HUES6 (cell line): ENCODE measurements around the gene UBASH3B.

Experiments
- H3K27ac ChIP-seq: 2 replicates; pipeline ENCODE4 v1.7.0; 2013; ENCODE audit warnings: low read depth, mild to moderate bottlenecking, low read length, inconsistent platforms
- H3K27me3 ChIP-seq: 2 replicates; pipeline ENCODE4 v1.6.1; 2013; ENCODE audit warnings: low read length; ENCODE audit not compliant: control insufficient read depth, insufficient read depth
- H3K36me3 ChIP-seq: 2 replicates; pipeline ENCODE4 v1.6.1; 2013; ENCODE audit warnings: low read length; ENCODE audit not compliant: control insufficient read depth, insufficient read depth
- H3K4me1 ChIP-seq: 2 replicates; pipeline ENCODE4 v1.6.1; 2013; ENCODE audit warnings: low read length; ENCODE audit not compliant: control insufficient read depth, insufficient read depth
- H3K4me3 ChIP-seq: 2 replicates; pipeline ENCODE4 v1.5.1; 2013; ENCODE audit warnings: low read depth, low read length
- H3K9ac ChIP-seq: one replicate; pipeline ENCODE4 v1.6.1; 2013; ENCODE audit warnings: mild to moderate bottlenecking, low read length
- H3K9me3 ChIP-seq: 2 replicates; pipeline ENCODE4 v1.6.1; 2013; ENCODE audit warnings: low read depth, low read length; ENCODE audit not compliant: control insufficient read depth, insufficient read depth

Gene UBASH3B

DNA sequence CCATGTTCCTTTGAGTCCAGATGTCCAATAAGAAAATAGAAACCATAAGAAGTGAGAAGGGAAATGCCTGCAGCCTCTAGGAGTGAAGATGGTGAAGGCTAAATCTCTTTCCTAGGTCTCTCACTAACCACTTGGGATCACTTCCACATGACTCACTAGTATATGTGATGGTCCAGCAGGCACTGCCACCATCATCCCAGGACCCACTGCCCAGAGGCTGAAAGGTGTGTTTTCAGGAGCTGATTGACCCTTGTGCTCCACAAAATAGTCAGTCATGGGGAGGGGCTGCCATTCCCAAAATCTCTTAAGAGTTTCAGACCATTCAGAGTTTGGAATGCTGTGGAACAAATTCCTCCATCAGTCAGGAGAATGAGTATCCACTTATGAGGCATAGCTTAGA, 22.9 kb downstream of the UBASH3B start:
- no peak overlapping the region for H3K9ac ChIP-seq
- no peak overlapping the region for H3K27ac ChIP-seq
- no peak overlapping the region for H3K4me3 ChIP-seq
- no peaks in the 10 kb centered on the region for H3K36me3 ChIP-seq
- peaks cover 18% of the 10 kb centered on the region; the same call in 1 of the 2 replicates for H3K4me1 ChIP-seq
- H3K9me3 ChIP-seq: no peaks in the 10 kb centered on the region
- no peaks in the 10 kb centered on the region for H3K27me3 ChIP-seq

DNA sequence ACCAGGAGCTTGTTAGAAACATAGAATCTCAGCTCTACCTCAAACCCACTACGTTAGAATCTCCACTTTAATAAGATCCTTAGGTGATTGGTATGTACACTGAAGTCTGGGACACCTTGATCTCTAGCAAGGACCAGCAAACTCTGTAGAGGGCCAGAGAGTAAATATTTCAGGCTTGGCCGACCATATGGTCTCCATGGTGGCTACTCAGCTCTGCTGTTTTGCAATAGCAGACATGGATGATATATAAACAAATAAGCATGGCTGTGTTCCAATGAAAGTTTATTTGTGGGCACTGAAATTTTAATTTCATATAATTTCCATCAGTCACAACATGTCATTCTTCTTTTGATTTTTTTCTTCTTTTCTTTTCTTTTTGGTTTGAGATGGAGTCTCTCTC, 23.9 kb downstream of the UBASH3B start:
- Histone ChIP-seq H3K36me3 (no peaks in the 10 kb centered on the region), H3K4me3 (no peak overlapping the region), H3K9me3 (no peaks in the 10 kb centered on the region), H3K9ac (no peak overlapping the region), H3K27ac (no peak overlapping the region), H3K4me1 (peaks cover 18% of the 10 kb centered on the region; the same call in 1 of the 2 replicates), H3K27me3 (no peaks in the 10 kb centered on the region)

DNA sequence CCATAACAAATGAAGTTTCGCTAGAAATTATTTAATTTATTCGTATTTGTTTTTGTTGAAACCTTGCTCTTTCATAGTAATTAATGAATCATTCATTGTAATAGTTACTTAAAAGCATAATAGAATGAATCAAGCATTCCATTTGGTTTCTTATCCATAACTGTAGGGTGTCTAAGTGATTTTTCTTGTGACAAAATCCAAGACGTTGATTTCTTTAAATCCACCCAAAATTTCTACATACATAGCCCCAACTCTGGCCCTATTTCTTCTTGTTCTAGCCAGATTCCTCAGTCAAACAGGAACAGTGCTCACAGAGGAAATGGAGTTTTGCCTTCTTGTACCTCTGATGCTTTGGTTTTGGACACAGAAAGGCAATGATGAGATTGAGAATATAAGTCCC, 25.5 kb downstream of the UBASH3B start:
- H3K27ac ChIP-seq: no peak overlapping the region
- no peaks in the 10 kb centered on the region for H3K27me3 ChIP-seq
- H3K9me3 ChIP-seq: no peaks in the 10 kb centered on the region
- H3K9ac ChIP-seq: no peak overlapping the region
- H3K36me3 ChIP-seq: no peaks in the 10 kb centered on the region
- no peak overlapping the region for H3K4me3 ChIP-seq
- peaks cover 13% of the 10 kb centered on the region; the same call in 1 of the 2 replicates for H3K4me1 ChIP-seq

DNA sequence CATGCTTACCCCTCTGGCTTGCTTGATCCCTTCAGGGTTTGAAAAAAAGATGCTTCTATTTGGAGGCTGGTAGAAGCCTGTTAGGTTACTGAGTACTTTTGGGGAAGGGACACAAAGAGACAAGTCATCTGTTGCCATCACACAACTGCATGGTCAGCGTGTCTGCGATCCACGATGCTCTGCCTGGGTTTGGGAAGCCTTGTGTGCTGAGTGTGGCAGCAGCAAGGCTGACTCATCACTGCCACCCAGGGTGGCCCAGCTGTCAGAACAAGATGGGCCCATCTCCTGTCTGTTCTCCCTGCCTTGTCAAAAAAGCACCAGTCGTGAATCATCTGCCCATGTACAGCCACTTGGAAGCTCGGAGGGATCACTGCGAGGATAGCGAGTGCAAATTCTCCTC, 26.2 kb downstream of the UBASH3B start:
- H3K36me3 ChIP-seq: no peaks in the 10 kb centered on the region
- no peak overlapping the region for H3K4me3 ChIP-seq
- no peak overlapping the region for H3K27ac ChIP-seq
- no peaks in the 10 kb centered on the region for H3K9me3 ChIP-seq
- no peaks in the 10 kb centered on the region for H3K27me3 ChIP-seq
- no peak overlapping the region for H3K9ac ChIP-seq
- H3K4me1 ChIP-seq: peaks cover 6% of the 10 kb centered on the region; the same call in 1 of the 2 replicates

DNA sequence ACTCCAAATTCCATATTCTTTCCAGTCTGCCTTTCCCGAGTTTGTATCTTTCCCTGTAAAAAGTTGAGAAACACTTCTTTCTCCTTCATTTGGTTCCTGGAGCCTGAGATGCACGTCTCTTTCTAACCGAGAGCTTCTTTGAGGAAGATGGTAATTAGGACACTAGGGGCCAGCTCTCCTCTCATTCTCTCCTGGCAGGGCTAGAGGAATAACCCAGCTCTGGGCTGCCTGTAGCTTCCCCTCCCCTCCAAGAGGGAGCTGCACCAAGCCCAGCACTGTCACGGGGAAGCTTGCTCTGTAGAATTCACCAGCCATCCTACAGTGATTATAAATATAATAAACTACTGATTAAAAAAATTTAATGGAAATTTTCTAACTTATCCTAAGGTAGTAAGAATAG, 26.9 kb downstream of the UBASH3B start:
- Histone ChIP-seq H3K9ac (no peak overlapping the region), H3K4me1 (peaks cover 5% of the 10 kb centered on the region; the same call in 1 of the 2 replicates), H3K9me3 (no peaks in the 10 kb centered on the region), H3K36me3 (no peaks in the 10 kb centered on the region), H3K27ac (no peak overlapping the region), H3K4me3 (no peak overlapping the region), H3K27me3 (no peaks in the 10 kb centered on the region)

DNA sequence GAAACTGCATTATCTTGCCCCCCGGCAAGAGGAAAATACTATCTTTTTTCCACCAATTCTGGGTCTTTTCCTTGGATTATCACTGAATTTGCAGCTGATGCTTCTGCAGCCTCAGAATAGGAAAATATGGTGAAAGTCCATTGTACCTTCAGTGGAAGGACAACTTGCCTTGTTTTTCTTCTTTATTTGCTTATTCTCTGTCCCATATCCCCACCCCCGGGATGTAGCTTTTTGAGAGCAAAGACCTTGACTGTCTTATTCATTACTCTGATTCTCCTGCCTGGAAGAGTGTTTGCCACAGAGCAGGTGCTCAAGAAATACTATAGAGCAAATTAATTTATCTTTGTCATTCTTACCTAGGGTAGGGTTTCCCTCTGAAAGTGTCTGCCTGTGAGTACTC, 29.5 kb downstream of the UBASH3B start:
- H3K4me3 ChIP-seq: no peak overlapping the region
- no peaks in the 10 kb centered on the region for H3K27me3 ChIP-seq
- H3K9ac ChIP-seq: no peak overlapping the region
- no peaks in the 10 kb centered on the region for H3K36me3 ChIP-seq
- peaks cover 5% of the 10 kb centered on the region; the same call in 1 of the 2 replicates for H3K4me1 ChIP-seq
- H3K9me3 ChIP-seq: no peaks in the 10 kb centered on the region
- no peak overlapping the region for H3K27ac ChIP-seq

DNA sequence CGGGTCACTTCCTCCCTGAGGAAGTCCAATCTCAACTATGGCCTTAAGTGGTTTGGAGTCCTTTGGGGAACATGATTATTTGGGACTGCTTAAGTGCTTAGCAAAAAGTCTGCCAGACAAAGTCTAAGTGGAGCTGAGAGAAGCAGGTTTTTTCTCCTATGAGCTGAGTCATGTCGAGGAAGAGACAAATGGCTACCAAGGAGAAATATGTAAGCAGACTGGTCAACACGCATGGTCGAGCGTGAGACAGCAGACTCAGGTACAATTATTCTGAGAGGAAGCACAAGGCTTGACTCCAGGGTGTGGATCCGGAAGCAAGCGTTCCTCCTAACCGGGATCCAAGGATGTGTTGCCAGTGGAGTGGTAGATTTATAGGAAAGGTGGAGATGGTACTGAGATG, 30.6 kb downstream of the UBASH3B start:
- Histone ChIP-seq H3K9me3 (no peaks in the 10 kb centered on the region), H3K4me3 (no peak overlapping the region), H3K9ac (no peak overlapping the region), H3K27me3 (no peaks in the 10 kb centered on the region), H3K36me3 (no peaks in the 10 kb centered on the region), H3K4me1 (peaks cover 8% of the 10 kb centered on the region), H3K27ac (no peak overlapping the region)

DNA sequence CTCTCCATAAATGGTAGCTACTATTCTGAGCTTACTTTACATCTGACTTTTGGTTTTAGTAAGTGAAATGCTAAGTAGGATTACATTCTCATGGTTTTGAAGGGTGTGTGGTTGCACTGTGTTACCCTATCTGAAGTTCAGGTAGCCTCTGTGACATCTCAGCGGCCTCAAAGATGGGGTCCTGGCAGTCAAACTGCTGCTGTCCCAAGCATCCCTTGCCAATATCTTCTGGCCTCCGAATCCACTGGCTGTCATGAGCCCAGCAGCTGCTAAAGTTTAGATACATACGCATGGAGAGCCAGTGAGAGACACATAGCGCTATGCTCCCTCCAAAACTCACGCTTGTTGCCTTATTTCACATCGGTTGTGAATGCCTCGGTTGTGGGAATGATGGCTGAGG, 34.9 kb downstream of the UBASH3B start:
- no peak overlapping the region for H3K4me3 ChIP-seq
- no peak overlapping the region for H3K27ac ChIP-seq
- peaks cover 19% of the 10 kb centered on the region for H3K4me1 ChIP-seq
- H3K9ac ChIP-seq: no peak overlapping the region
- H3K36me3 ChIP-seq: no peaks in the 10 kb centered on the region
- H3K9me3 ChIP-seq: no peaks in the 10 kb centered on the region
- no peaks in the 10 kb centered on the region for H3K27me3 ChIP-seq

DNA sequence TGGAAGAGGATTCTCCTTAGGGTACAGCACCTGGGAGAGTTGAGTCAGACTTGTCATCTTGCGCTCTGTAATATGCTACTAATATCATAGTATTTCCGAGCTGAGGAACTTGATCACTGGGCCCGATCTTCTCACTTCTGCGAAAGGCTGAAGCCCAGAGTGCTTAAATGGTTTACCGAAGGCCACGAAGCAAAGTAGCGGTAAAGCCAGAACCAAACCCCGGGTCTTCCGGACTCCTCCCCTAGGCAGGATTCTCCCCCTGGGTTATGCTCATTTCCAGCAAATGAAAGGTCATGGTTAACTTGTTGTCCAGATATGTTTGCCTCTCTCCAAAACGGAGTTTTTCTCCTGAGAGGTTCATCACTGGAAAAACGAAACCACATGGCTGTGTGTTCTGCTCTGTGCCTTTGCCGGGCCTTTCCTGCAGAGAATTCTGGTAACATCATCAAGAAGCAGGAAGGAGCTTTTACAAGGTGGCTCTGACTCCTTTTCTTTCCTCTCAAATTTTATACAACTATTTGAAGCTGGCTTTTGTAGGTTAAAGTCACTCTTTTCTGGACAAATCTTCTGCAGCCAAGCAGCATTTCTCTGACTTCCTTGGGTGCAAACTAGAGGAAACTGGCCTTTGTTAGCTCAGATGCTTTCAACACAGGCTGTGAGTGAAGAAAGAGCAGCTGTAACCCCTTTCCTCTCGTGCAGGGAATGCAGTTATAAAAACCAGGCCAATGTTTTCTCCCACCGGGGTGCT, 35.5 kb downstream of the UBASH3B start:
- H3K9me3 ChIP-seq: no peaks in the 10 kb centered on the region
- no peaks in the 10 kb centered on the region for H3K36me3 ChIP-seq
- peaks cover 19% of the 10 kb centered on the region for H3K4me1 ChIP-seq
- H3K27ac ChIP-seq: no peak overlapping the region
- no peak overlapping the region for H3K9ac ChIP-seq
- H3K4me3 ChIP-seq: no peak overlapping the region
- H3K27me3 ChIP-seq: no peaks in the 10 kb centered on the region

DNA sequence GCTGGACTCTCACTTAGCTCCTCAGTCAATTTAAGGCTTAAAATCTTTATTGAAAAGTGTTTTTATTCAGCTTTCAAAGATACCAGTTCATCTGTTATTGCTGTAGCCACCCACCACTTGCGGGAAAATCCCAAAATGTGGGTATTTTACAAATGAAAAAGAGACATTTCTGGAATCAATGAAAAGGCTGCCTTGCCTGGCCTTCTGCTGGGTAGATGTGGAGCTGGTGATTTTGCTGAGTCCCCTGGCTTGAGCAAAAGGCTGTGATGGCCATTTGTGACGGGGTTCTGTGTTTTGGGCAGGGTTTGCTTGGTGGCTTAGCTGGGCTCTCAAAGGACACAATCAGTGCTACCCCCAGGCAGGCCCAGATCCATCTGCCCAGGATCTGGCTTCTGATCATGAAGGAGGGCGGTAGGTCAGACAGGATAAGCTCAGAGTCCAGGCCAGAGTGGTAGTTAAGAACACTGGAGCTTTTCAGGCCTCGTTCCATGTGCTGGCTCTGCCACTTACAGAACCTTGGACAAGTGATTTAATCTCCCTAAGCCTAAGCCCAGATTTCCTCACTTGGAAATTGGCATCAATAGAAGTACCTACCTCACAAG, 36.1 kb downstream of the UBASH3B start:
- no peaks in the 10 kb centered on the region for H3K9me3 ChIP-seq
- H3K27ac ChIP-seq: no peak overlapping the region
- no peak overlapping the region for H3K9ac ChIP-seq
- no peaks in the 10 kb centered on the region for H3K36me3 ChIP-seq
- peaks cover 19% of the 10 kb centered on the region for H3K4me1 ChIP-seq
- no peaks in the 10 kb centered on the region for H3K27me3 ChIP-seq
- H3K4me3 ChIP-seq: no peak overlapping the region

DNA sequence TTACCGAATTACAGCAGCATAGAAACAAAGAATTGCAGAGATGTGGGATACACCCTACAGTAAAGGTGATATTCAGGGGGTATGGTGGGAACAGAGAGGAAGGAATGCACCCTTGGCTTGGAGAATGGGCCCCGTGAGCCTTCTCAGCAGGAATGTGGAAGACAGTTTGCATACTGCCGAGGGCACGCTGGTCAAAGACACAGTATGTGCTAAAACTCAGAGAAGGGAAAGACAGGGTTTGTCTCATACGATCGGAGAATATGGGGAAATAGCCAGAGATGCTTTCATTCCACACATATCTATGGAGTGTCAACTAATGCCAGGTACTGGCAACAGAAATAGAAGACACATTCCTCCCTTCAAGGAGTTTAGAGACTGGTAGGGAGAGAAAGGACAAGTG, 36.9 kb downstream of the UBASH3B start:
- H3K9ac ChIP-seq: no peak overlapping the region
- H3K27me3 ChIP-seq: no peaks in the 10 kb centered on the region
- H3K9me3 ChIP-seq: no peaks in the 10 kb centered on the region
- no peak overlapping the region for H3K27ac ChIP-seq
- H3K4me1 ChIP-seq: peaks cover 19% of the 10 kb centered on the region
- H3K4me3 ChIP-seq: no peak overlapping the region
- H3K36me3 ChIP-seq: no peaks in the 10 kb centered on the region
